Measurements from ENCODE around the gene CDC42EP4.

The CDC42EP4 gene

GRCh38 chr17:73320601-73321264 lies 8.9 kb upstream of the CDC42EP4 start:
- Histone ChIP-seq H3K4me3 (ENCODE audit: low read depth in 1 of 2, low read length in 2 of 2) (no peak overlapping the region), H3K79me2 (ENCODE audit: insufficient read depth, low read length) (no peaks in the 10 kb centered on the region), H3K9ac (ENCODE audit: low read depth, low read length) (no peak overlapping the region), H3K36me3 (ENCODE audit: insufficient read depth, low read length) (no peaks in the 10 kb centered on the region), H4K20me1 (ENCODE audit: insufficient read depth, low read length) (no peaks in the 10 kb centered on the region), H3K4me2 (ENCODE audit: insufficient read depth, low read length) (no peak overlapping the region), H3K4me1 (ENCODE audit: insufficient read depth, low read length) (no peaks in the 10 kb centered on the region), H2AFZ (ENCODE audit: low read depth, low read length) (no peak overlapping the region), H3K27ac (ENCODE audit: low read length) (no peak overlapping the region), H3K27me3 (ENCODE audit: insufficient read depth, low read length, poor library complexity) (peaks cover 19% of the 10 kb centered on the region), H3K9me3 (ENCODE audit: insufficient read depth, low read length, severe bottlenecking) (no peaks in the 10 kb centered on the region)
- DNase-seq = no peak
- no peak for ATAC-seq (ENCODE audit: insufficient read depth, low read depth)
- TF ChIP-seq, protein P1, sequence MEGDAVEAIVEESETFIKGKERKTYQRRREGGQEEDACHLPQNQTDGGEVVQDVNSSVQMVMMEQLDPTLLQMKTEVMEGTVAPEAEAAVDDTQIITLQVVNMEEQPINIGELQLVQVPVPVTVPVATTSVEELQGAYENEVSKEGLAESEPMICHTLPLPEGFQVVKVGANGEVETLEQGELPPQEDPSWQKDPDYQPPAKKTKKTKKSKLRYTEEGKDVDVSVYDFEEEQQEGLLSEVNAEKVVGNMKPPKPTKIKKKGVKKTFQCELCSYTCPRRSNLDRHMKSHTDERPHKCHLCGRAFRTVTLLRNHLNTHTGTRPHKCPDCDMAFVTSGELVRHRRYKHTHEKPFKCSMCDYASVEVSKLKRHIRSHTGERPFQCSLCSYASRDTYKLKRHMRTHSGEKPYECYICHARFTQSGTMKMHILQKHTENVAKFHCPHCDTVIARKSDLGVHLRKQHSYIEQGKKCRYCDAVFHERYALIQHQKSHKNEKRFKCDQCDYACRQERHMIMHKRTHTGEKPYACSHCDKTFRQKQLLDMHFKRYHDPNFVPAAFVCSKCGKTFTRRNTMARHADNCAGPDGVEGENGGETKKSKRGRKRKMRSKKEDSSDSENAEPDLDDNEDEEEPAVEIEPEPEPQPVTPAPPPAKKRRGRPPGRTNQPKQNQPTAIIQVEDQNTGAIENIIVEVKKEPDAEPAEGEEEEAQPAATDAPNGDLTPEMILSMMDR (IDR thresholded peaks at IDR 0.05; ENCODE audit: borderline replicate concordance, extremely low read depth, low read length, poor library complexity, severe bottlenecking) = no peak
- no peak for TF ChIP-seq EZH2 (IDR thresholded peaks at IDR 0.05; ENCODE audit: borderline replicate concordance, low read depth, low read length, severe bottlenecking)

GRCh38 chr17:73319766-73320165 lies 8.0 kb upstream of the CDC42EP4 start:
- Histone ChIP-seq H3K9me3 (ENCODE audit: insufficient read depth, low read length, severe bottlenecking) (no peaks in the 10 kb centered on the region), H2AFZ (ENCODE audit: low read depth, low read length) (no peak overlapping the region), H3K79me2 (ENCODE audit: insufficient read depth, low read length) (no peaks in the 10 kb centered on the region), H3K4me1 (ENCODE audit: insufficient read depth, low read length) (no peaks in the 10 kb centered on the region), H3K36me3 (ENCODE audit: insufficient read depth, low read length) (no peaks in the 10 kb centered on the region), H4K20me1 (ENCODE audit: insufficient read depth, low read length) (no peaks in the 10 kb centered on the region), H3K27me3 (ENCODE audit: insufficient read depth, low read length, poor library complexity) (peaks cover 12% of the 10 kb centered on the region), H3K27ac (ENCODE audit: low read length) (no peak overlapping the region), H3K9ac (ENCODE audit: low read depth, low read length) (no peak overlapping the region), H3K4me3 (ENCODE audit: low read depth in 1 of 2, low read length in 2 of 2) (no peak overlapping the region), H3K4me2 (ENCODE audit: insufficient read depth, low read length) (no peak overlapping the region)
- ATAC-seq (ENCODE audit: insufficient read depth, low read depth) (no peak), DNase-seq (no peak)
- TF ChIP-seq EZH2 (IDR thresholded peaks at IDR 0.05; ENCODE audit: borderline replicate concordance, low read depth, low read length, severe bottlenecking) = no peak
- TF ChIP-seq, protein P1 (IDR thresholded peaks at IDR 0.05; ENCODE audit: borderline replicate concordance, extremely low read depth, low read length, poor library complexity, severe bottlenecking) = no peak

DNA sequence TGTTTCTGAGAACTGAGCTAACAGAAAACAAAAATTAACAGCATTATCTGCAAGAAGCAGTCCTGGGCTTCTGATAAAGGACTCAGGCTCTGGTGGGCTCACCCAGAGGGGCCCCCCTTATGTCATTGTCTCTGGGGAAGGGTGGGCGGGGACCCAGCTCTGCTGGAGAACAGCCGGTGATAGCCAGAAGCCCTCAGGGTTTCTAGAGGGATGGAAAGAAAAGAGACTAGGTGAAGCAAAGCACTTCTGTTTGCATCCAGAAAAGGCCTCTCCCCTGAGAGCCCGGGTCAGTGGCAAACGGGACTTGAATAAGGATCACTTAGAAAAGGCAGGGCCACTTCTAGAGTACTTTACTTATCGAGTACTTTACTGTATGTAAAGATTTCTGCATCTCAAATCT lies 7.0 kb upstream of the CDC42EP4 start:
- Histone ChIP-seq H4K20me1 (ENCODE audit: insufficient read depth, low read length) (no peaks in the 10 kb centered on the region), H3K9ac (ENCODE audit: low read depth, low read length) (no peak overlapping the region), H2AFZ (ENCODE audit: low read depth, low read length) (no peak overlapping the region), H3K4me1 (ENCODE audit: insufficient read depth, low read length) (no peaks in the 10 kb centered on the region), H3K79me2 (ENCODE audit: insufficient read depth, low read length) (no peaks in the 10 kb centered on the region), H3K9me3 (ENCODE audit: insufficient read depth, low read length, severe bottlenecking) (no peaks in the 10 kb centered on the region), H3K36me3 (ENCODE audit: insufficient read depth, low read length) (no peaks in the 10 kb centered on the region), H3K4me2 (ENCODE audit: insufficient read depth, low read length) (no peak overlapping the region), H3K4me3 (ENCODE audit: low read depth in 1 of 2, low read length in 2 of 2) (no peak overlapping the region), H3K27ac (ENCODE audit: low read length) (no peak overlapping the region), H3K27me3 (ENCODE audit: insufficient read depth, low read length, poor library complexity) (peaks cover 13% of the 10 kb centered on the region)
- TF ChIP-seq, protein P1 (IDR thresholded peaks at IDR 0.05; ENCODE audit: borderline replicate concordance, extremely low read depth, low read length, poor library complexity, severe bottlenecking) = no peak
- no peak for TF ChIP-seq EZH2 (IDR thresholded peaks at IDR 0.05; ENCODE audit: borderline replicate concordance, low read depth, low read length, severe bottlenecking)
- no peak for ATAC-seq (ENCODE audit: insufficient read depth, low read depth)
- DNase-seq = no peak

All from DND-41 (cell line).